Mucosa of descending colon (tissue), 3 donors: ENCODE measurements around the gene OR4Q3. TPM values are rescaled to one million over a fixed set of nuclear protein-coding genes. Genes with fewer than 3 reads are reported as not detected.
"Not testable (repeated sequence)": the region's sequence is repeated elsewhere in the genome, so short reads cannot be mapped to it uniquely, and the experiment has no call there.

Experiments
- ATAC-seq: fragments of 200-7000 bp; cut with Tn5 transposase; one replicate; pipeline ENCODE4 v1.9.1; 2020; ENCODE audit warnings: mild to moderate bottlenecking, moderate library complexity
- DNase-seq, 3 donors: peaks; one replicate each; pipeline ENCODE4 v3.0.0-alpha.2; 2020
- H3K36me3 ChIP-seq: fragments of 200-600 bp; one replicate; pipeline ENCODE4 v1.8.0; 2021; ENCODE audit warnings: low read depth, mild to moderate bottlenecking
- H3K4me1 ChIP-seq: fragments of 200-600 bp; one replicate; pipeline ENCODE4 v1.8.0; 2021; ENCODE audit warnings: low read depth, mild to moderate bottlenecking
- H3K4me3 ChIP-seq: fragments of 200-600 bp; one replicate; pipeline ENCODE4 v1.8.0; 2021; ENCODE audit warnings: mild to moderate bottlenecking
- H3K9me3 ChIP-seq: fragments of 200-600 bp; one replicate; pipeline ENCODE4 v1.8.0; 2021; ENCODE audit warnings: mild to moderate bottlenecking
- CTCF ChIP-seq: fragments of 200-600 bp; IDR thresholded peaks from one replicate; pipeline ENCODE4 v1.8.0; 2022; ENCODE audit warnings: antibody characterized with exemption, mild to moderate bottlenecking
- intact Hi-C, 2 donors: fragments of 100-400 bp; cut with DNase I in 1 of 2; cut with micrococcal nuclease in 1 of 2; formaldehyde crosslinking; loops; one replicate each; pipeline versions ENCODE4 v1.11.0 to v1.11.1; 2022; cut with DNase I, micrococcal nuclease
- total RNA-seq, 3 donors: library from RNA; stranded (reverse); fragmentation: NEBNext Ultra II Directional in 2 of 3; extraction: Animal tissue kit (Norgen Biotek cat#: 25700) in 2 of 3; gene quantifications; one replicate each; pipeline versions ENCODE4 v1.2.1 to v1.2.4, GENCODE V29; 2021 to 2023
- donor health status: DM: no; HTN: no; CAD: no; lungs with moderate emphysema.
- donor health status: DM: no; HTN: no; CAD: no.
- donor health status: DM: no; HTN: yes; CAD: no.

OR4Q3 gene
- total RNA-seq, 3 donors from 2014 or later = not detected

DNA sequence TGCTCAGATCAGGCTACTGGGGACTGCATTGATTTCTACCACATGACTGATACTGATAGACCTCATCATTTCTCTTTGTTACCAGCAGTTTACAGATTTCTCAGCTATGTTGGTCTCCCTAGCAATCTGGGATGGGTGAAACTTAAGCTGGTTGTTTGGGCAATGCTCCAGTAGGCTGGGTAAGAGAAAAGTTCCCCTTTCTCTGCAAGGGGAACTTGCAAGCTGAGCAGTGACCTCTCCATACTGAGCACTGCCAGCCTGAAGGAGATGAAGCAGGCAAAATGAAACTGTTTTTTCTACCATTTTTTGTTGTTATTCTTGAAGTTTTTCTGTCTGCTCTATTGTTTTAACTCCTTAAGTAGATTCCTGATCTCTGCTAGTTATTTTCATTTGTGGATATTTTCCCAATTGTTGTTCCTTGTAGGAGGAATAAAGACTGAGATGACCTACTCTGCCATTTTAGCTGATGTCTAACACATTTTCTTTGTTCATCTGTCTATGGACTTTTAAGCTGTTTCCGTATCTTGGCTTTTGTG, 28.6 kb downstream of the OR4Q3 start:
- no peak for TF ChIP-seq CTCF
- Histone ChIP-seq H3K9me3 (peaks cover 40% of the 10 kb centered on the region), H3K36me3 (no peaks in the 10 kb centered on the region), H3K4me3 (no peak overlapping the region), H3K4me1 (no peaks in the 10 kb centered on the region)
- intact Hi-C loops = no loop called here
- DNase-seq (no peak), ATAC-seq (peak; percentile 16)

GRCh38 chr14:19772454-19772853, 29.1 kb downstream of the OR4Q3 start:
- H3K36me3 ChIP-seq, H3K4me1 ChIP-seq, H3K4me3 ChIP-seq, DNase-seq, intact Hi-C loops, ATAC-seq: not testable (repeated sequence)
- H3K9me3 ChIP-seq = peaks cover 40% of the 10 kb centered on the region

GRCh38 chr14:19773204-19773603, 29.8 kb downstream of the OR4Q3 start, which contains the start of gene OR4M1:
TSS of gene OR4M1 (plus strand) at chr14:19773504. CDS start at chr14:19780323, 6,819 bp downstream.
- ATAC-seq, H3K4me3 ChIP-seq, DNase-seq, intact Hi-C loops, H3K36me3 ChIP-seq, H3K4me1 ChIP-seq: not testable (repeated sequence)
- H3K9me3 ChIP-seq = peaks cover 47% of the 10 kb centered on the region

- no peaks in the 10 kb centered on the region for H3K36me3 ChIP-seq
- intact Hi-C loops = no loop called here
- ATAC-seq = no peak
- no peak for TF ChIP-seq CTCF
- no peak for DNase-seq
- no peak overlapping the region for H3K4me3 ChIP-seq
- no peaks in the 10 kb centered on the region for H3K4me1 ChIP-seq
- H3K9me3 ChIP-seq = peaks cover 63% of the 10 kb centered on the region
Observed at GRCh38 chr14:19775587-19775986, 32.2 kb downstream of the OR4Q3 start.

GRCh38 chr14:19785848-19786247, 42.5 kb downstream of the OR4Q3 start:
- H3K9me3 ChIP-seq = peaks cover 80% of the 10 kb centered on the region
- H3K4me1 ChIP-seq, DNase-seq, ATAC-seq, intact Hi-C loops, H3K36me3 ChIP-seq, H3K4me3 ChIP-seq: not testable (repeated sequence)

DNA sequence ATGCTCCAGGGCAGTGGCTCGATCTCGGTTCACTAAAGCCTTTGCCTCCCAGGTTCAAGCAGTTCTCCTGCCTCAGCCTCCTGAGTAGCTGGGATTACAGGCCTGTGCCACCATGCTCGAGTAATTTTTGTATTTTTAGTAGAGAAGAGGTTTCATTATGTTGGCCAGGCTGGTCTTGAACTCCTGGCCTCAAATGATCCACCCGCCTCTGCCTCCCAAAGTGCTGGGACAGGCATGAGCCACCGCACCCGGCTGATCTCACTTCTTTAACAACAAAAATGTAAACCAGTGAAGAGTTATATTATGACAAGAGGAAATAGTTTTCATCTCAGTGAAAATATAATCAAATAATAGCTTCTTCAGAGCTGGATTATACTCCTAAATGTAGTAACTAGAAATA, 43.9 kb downstream of the OR4Q3 start:
- H3K4me1 ChIP-seq, H3K4me3 ChIP-seq, DNase-seq, H3K36me3 ChIP-seq, intact Hi-C loops, ATAC-seq: not testable (repeated sequence)
- peaks cover 78% of the 10 kb centered on the region for H3K9me3 ChIP-seq

- ATAC-seq, H3K4me1 ChIP-seq, H3K36me3 ChIP-seq: not testable (repeated sequence)
Observed at GRCh38 chr14:19788150-19788549, 44.8 kb downstream of the OR4Q3 start.

DNA sequence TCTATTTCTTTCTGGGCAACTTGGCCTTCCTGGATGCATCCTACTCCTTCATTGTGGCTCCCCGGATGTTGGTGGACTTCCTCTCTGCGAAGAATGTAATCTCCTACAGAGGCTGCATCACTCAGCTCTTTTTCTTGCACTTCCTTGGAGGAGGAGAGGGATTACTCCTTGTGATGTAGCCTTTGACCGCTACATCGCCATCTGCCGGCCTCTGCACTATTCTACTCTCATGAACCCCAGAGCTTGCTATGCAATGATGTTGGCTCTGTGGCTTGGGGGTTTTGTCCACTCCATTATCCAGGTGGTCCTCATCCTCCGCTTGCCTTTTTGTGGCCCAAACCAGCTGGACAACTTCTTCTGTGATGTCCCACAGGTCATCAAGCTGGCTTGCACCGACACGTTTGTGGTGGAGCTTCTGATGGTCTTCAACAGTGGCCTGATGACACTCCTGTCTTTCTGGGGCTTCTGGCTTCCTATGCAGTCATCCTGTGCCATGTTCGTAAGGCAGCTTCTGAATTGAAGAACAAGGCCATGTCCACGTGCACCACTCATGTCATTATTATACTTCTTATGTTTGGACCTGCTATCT, 53.2 kb downstream of the OR4Q3 start:
- H3K36me3 ChIP-seq, ATAC-seq, H3K4me1 ChIP-seq, DNase-seq, H3K4me3 ChIP-seq, intact Hi-C loops: not testable (repeated sequence)
- peaks cover 61% of the 10 kb centered on the region for H3K9me3 ChIP-seq

More at GRCh38 chr14:19788150-19788549, 44.8 kb downstream of the OR4Q3 start:
- H3K4me3 ChIP-seq, DNase-seq, intact Hi-C loops: not testable (repeated sequence)
- H3K9me3 ChIP-seq = peaks cover 83% of the 10 kb centered on the region

Other genes with a start within 250 kb of the OR4Q3 start
- not detected for gene OR11H2, start 29.7 kb upstream of the OR4Q3 start, total RNA-seq
- gene OR4M1, start 29.9 kb downstream of the OR4Q3 start, total RNA-seq = not detected
- gene OR4N2, start 60.2 kb downstream of the OR4Q3 start, total RNA-seq = not detected
- gene OR4K2, start 131.6 kb downstream of the OR4Q3 start, total RNA-seq = not detected
- not detected for gene OR4K5, start 177.0 kb downstream of the OR4Q3 start, total RNA-seq
- gene OR4K1, start 187.3 kb downstream of the OR4Q3 start, total RNA-seq = not detected
- not detected for gene OR4K15, start 232.0 kb downstream of the OR4Q3 start, total RNA-seq